PC-3 (cell line): ENCODE data around the gene STX16. TPM values are rescaled to one million over a fixed set of nuclear protein-coding genes. Genes with fewer than 3 reads are reported as not detected.

Experiments used
- ATAC-seq: fragments of 200-7000 bp; cut with Tn5 transposase; 2 replicates; pipeline ENCODE4 v1.9.1; 2020; ENCODE audit warnings: mild to moderate bottlenecking, moderate library complexity
- BruUV-seq: library from RNA; stranded (reverse); fragments of 400-500 nt; replicated peaks from 2 replicates; lab custom pipeline; 2021; lab: Mats Ljungman, UMichigan
- CTCF ChIA-PET: fragments of 300-600 bp; sonication (Branson Sonifier 250); formaldehyde crosslinking; loops from one replicate; lab custom pipeline; 2022; ENCODE audit warnings: antibody characterized with exemption; lab: Charles Lee
- POLR2A ChIA-PET: fragments of 300-600 bp; sonication (Branson Sonifier 250); formaldehyde crosslinking; loops from one replicate; lab custom pipeline; 2022; ENCODE audit warnings: antibody characterized with exemption; ENCODE audit not compliant: unreplicated experiment; lab: Charles Lee
- DNase-seq: peaks from one replicate; pipeline ENCODE4 v3.0.0-alpha.2; 2015
- H2AFZ ChIP-seq: fragments of 300-600 bp; sonication (generic); 2 replicates; pipeline ENCODE4 v1.6.0; 2016; ENCODE audit warnings: antibody characterized with exemption, low read length
- H3F3A ChIP-seq: fragments of 300-600 bp; sonication (generic); one replicate; pipeline ENCODE4 v1.6.0; 2017; ENCODE audit warnings: antibody characterized with exemption, low read length, control low read depth, mild to moderate bottlenecking; ENCODE audit not compliant: unreplicated experiment
- H3K27ac ChIP-seq: fragments of 300-600 bp; sonication (generic); 2 replicates; pipeline ENCODE4 v1.5.1; 2016; ENCODE audit warnings: mild to moderate bottlenecking, low read length
- H3K27me3 ChIP-seq: fragments of 300-600 bp; sonication (generic); 2 replicates; pipeline ENCODE4 v1.6.1; 2016; ENCODE audit warnings: low read length, mixed read lengths
- H3K36me3 ChIP-seq: fragments of 300-600 bp; sonication (generic); 2 replicates; pipeline ENCODE4 v1.6.1; 2016; ENCODE audit warnings: low read depth, mixed run types, low read length, mixed read lengths
- H3K4me1 ChIP-seq: fragments of 300-600 bp; sonication (generic); 2 replicates; pipeline ENCODE4 v1.5.1; 2016; ENCODE audit warnings: low read length; ENCODE audit not compliant: insufficient read depth
- H3K4me2 ChIP-seq: fragments of 300-600 bp; sonication (generic); 2 replicates; pipeline ENCODE4 v1.6.0; 2016; ENCODE audit warnings: low read length
- H3K4me3 ChIP-seq: fragments of 300-600 bp; sonication (generic); 2 replicates; pipeline ENCODE4 v1.5.1; 2016; ENCODE audit warnings: mild to moderate bottlenecking, low read length, mixed read lengths
- H3K79me2 ChIP-seq: fragments of 300-600 bp; sonication (generic); 2 replicates; pipeline ENCODE4 v1.6.1; 2017; ENCODE audit warnings: low read length, mixed read lengths
- H3K9ac ChIP-seq: fragments of 300-600 bp; sonication (generic); 2 replicates; pipeline ENCODE4 v1.6.0; 2016; ENCODE audit warnings: mild to moderate bottlenecking, low read length
- H3K9me2 ChIP-seq: fragments of 300-600 bp; sonication (generic); replicated peaks from 2 replicates; pipeline ENCODE4 v1.6.1; 2016; ENCODE audit warnings: mixed run types, low read length, mixed read lengths
- H3K9me3 ChIP-seq: fragments of 300-600 bp; sonication (generic); 2 replicates; pipeline ENCODE4 v1.6.1; 2016; ENCODE audit warnings: low read length, mixed read lengths
- H4K20me1 ChIP-seq: fragments of 300-600 bp; sonication (generic); 2 replicates; pipeline ENCODE4 v1.6.1; 2016; ENCODE audit warnings: low read length, mixed read lengths
- CTCF ChIP-seq: fragments of 300-600 bp; sonication (generic); conservative IDR thresholded peaks from 2 replicates; pipeline ENCODE4 v1.5.1; 2017; ENCODE audit warnings: antibody characterized with exemption, low read depth, mild to moderate bottlenecking, low read length
- EZH2 ChIP-seq: fragments of 300-600 bp; sonication (generic); IDR thresholded peaks from one replicate; pipeline ENCODE4 v1.6.1; 2017; ENCODE audit warnings: antibody characterized with exemption, mild to moderate bottlenecking, low read length; ENCODE audit not compliant: unreplicated experiment
- EZH2phosphoT487 ChIP-seq: fragments of 300-600 bp; sonication (generic); IDR thresholded peaks from 2 replicates; pipeline ENCODE4 v1.6.1; 2018; ENCODE audit warnings: mild to moderate bottlenecking, antibody characterized with exemption, low read length, borderline replicate concordance
- intact Hi-C: fragments of 100-400 bp; cut with micrococcal nuclease; formaldehyde crosslinking; loops from 2 replicates; pipeline ENCODE4 v1.9.0; 2023
- total RNA-seq: library from RNA; depleted of rRNA; stranded (reverse); fragments of >200 nt; gene quantifications from 2 replicates; pipeline ENCODE4 v1.2.3, GENCODE V29; 2014

Gene STX16
- total RNA-seq, 1 experiment from 2014 or later = 44.2 TPM

GRCh38 chr20:58684291-58684690, 33.2 kb downstream of the STX16 start:
- Histone ChIP-seq H3F3A (no peaks in the 10 kb centered on the region), H3K36me3 (peaks cover 16% of the 10 kb centered on the region), H3K27me3 (no peaks in the 10 kb centered on the region), H3K4me2 (no peak overlapping the region), H3K4me1 (peaks cover 14% of the 10 kb centered on the region), H3K9me2 (no peaks in the 10 kb centered on the region), H3K9ac (no peak overlapping the region), H3K79me2 (no peaks in the 10 kb centered on the region), H3K4me3 (no peak overlapping the region), H2AFZ (no peak overlapping the region), H3K9me3 (no peaks in the 10 kb centered on the region), H3K27ac (no peak overlapping the region), H4K20me1 (no peaks in the 10 kb centered on the region)
- intact Hi-C loops = no loop called here
- ATAC-seq = no peak
- DNase-seq = no peak
- no peak for TF ChIP-seq EZH2phosphoT487
- TF ChIP-seq EZH2 = no peak
- no peak for TF ChIP-seq CTCF
- BruUV-seq = no TSS peak
- POLR2A ChIA-PET = no interaction called here
- CTCF ChIA-PET = no interaction called here

- Histone ChIP-seq H3F3A (peaks cover 2% of the 10 kb centered on the region), H2AFZ (no peak overlapping the region), H3K4me2 (no peak overlapping the region), H3K27me3 (no peaks in the 10 kb centered on the region), H3K79me2 (no peaks in the 10 kb centered on the region), H3K9me3 (no peaks in the 10 kb centered on the region), H3K4me1 (peaks cover 14% of the 10 kb centered on the region), H4K20me1 (no peaks in the 10 kb centered on the region), H3K4me3 (no peak overlapping the region), H3K36me3 (no peaks in the 10 kb centered on the region), H3K9ac (no peak overlapping the region), H3K27ac (no peak overlapping the region), H3K9me2 (no peaks in the 10 kb centered on the region)
- ChIA-PET POLR2A (no interaction called here), CTCF (interaction anchor here (0.7 kb wide), 1 partner anchor 205 kb away, joined by 6 read pairs; no protein-coding TSS in a partner anchor)
- DNase-seq (no peak), ATAC-seq (no peak)
- intact Hi-C loops = no loop called here
- BruUV-seq = no TSS peak
- TF ChIP-seq CTCF = no peak
- TF ChIP-seq EZH2 = no peak
- TF ChIP-seq EZH2phosphoT487 = no peak
Observed at GRCh38 chr20:58685988-58686387, 34.9 kb downstream of the STX16 start.

GRCh38 chr20:58688414-58688813, 37.3 kb downstream of the STX16 start:
- intact Hi-C loops = no loop called here
- Histone ChIP-seq H3K4me3 (no peak overlapping the region), H3K36me3 (no peaks in the 10 kb centered on the region), H4K20me1 (no peaks in the 10 kb centered on the region), H3K79me2 (peaks cover 3% of the 10 kb centered on the region), H3K9ac (no peak overlapping the region), H3F3A (peaks cover 10% of the 10 kb centered on the region), H3K4me1 (peaks cover 3% of the 10 kb centered on the region), H3K27ac (no peak overlapping the region), H3K27me3 (no peaks in the 10 kb centered on the region), H3K4me2 (no peak overlapping the region), H3K9me2 (no peaks in the 10 kb centered on the region), H2AFZ (no peak overlapping the region), H3K9me3 (no peaks in the 10 kb centered on the region)
- TF ChIP-seq EZH2phosphoT487 (no peak), EZH2 (no peak), CTCF (no peak)
- ATAC-seq = no peak
- POLR2A ChIA-PET = no interaction called here
- CTCF ChIA-PET = no interaction called here
- no TSS peak for BruUV-seq
- DNase-seq = no peak
